Suppressor macrophage treated with lipopolysaccharide for 1 hour (primary cell): ENCODE measurements around the gene PAEP.

ENCODE experiments used
- DNase-seq, 3 donors: peaks; one replicate each; pipeline ENCODE4 v3.0.0-alpha.2; 2020 to 2022

The PAEP gene

DNA sequence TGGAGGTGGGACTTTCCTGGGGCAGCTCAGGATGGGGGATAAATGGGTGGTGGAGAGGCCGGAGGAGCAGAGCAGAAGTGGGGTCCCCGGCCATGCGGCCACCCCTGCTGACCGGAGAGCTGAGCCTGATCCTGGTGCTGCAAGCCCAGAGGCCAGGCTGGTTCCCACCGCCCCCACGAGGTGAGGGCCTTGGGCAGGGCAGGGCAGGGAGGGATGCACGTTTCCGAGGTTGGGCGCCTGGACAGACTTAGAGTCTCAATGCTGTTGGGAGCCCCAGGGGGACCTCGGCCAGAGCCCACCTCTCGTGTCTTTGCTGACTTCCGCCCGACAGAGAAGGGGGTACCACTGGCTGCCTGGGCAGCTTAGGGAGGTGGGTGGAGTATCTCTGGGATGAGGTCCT, 10.1 kb upstream of the PAEP start:
- no peak for DNase-seq

DNA sequence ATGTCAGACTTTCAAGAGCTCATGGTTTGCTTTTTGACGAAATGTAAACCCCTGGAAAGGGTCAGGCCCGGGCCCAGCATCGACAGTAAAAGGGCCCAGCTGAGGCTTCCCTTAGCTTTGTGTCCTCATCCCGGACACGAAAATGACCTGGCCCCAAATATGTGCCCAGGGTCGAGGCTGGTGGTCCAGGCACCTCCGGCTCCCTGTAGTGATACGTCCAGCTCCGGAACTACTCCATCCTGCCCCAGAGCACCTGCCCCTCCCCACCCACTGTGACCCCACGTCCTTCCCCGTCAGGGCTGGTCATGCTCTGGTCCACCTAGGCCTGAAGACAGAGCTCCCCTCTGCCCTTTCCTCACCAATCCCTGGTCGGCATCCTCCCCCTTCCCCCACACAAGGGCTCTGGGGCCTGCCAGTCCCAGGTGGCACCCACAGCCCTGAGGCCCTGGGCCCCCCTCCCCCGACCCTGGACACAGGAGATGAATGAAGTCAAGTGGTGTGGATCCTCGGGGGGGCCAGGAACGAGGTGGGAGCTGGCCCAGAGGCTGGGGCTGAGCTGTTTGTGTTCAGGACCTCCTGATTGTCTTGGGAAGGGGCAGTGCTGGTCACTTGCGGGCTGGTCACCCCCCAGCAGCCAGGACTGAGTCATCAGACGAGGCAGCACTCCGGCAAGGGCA, 9.4 kb upstream of the PAEP start:
- no peak for DNase-seq

DNA sequence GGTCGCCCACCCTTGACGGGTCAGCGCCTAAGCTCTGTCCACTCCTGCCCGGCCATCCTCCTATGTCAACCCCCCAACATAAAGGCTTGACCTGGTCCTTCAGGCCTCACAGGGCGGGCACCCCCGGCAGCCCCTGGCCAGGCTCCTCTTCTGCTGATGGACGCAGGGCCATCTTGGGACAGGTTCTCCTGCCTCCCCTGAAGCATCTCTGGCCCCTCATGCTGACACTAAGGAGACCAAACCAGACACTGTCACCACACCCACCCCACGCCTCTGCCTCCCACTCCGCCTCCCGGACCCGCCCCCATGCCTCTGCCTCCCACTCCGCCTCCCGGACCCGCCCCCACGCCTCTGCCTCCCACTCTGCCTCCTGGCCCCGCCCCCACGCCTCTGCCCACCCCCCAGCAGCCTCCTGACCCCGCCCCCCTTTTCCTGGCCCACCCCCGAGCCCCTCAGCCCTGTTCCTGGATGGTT, 8.8 kb upstream of the PAEP start:
- no peak for DNase-seq

DNA sequence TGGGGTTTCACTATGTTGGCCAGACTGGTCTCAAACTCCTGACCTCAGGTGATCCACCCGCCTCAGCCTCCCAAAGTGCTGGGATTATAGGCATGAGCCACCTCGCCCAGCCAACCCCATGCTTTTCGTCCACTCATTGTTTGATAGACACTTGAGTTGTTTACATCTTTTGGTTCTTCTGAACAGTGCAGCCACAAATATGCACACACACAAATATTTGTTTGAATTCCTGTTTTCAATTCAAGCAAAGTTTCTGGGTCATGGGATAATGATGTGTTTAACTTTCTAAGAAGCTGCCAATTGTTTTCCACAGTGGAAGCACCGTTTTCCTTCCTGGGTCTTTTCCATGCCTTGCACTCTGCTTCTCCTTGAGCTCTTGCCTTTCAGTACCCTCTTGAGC, 6.8 kb upstream of the PAEP start:
- no peak for DNase-seq

DNA sequence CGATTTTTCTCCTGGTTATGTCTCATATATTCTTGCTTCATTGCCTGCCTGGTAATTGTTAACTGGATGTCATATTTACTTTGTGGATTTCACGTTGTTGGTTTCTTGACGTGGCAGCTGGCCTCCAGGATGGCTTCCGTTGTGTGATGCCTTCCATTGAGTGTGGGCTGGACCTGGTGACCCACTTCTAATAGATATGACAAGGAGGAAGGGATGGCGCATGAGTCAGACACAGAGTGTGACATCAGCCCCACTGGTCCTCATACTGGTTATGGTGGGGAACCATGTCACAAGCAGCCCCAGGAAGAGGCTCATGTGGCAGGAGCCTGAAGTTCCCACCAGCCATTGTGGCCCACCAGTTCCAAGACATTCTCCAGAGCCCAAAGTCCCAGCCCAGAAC, 6.4 kb upstream of the PAEP start:
- DNase-seq = peak; percentile 20 to 30 (median 30)

DNA sequence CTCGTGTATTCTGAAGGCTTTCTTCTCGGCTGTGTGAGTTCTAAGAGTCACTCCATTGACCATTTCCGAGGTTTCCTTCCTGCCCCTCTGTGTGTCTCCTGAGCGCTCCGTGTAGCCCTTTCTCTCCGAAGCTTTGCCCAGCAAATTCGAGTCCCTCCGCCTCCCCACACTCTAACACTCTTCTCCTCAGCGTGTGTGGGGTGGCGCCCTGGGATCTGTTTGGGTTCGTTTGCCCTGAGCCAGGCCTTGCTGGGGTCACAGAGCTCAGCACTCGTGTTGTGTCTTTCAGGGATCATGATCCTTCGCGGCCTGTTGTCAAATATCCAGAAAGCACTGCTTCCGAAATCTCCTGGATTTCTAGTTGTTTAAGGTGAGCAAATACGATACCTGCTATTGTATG, 5.6 kb upstream of the PAEP start:
- DNase-seq = no peak

DNA sequence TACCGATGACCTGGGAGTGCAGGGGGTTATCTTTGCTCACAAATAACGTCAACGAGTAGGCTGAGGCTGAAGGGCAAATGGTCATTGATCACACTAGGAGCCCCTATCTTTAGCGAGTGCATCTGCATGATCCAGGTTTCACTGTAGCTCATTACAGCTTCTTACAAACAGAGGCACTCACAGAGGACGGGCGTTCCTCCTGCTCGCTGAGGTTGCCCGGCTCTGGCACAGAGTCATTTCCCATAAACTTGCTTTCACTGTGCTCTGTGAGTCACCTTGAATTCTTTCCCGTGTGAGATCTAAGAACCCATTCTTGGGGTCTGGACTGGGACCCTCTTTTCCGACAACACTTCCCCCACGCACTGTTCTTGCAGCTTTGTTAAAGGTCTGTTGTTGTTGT, 1.9 kb upstream of the PAEP start:
- no peak for DNase-seq

DNA sequence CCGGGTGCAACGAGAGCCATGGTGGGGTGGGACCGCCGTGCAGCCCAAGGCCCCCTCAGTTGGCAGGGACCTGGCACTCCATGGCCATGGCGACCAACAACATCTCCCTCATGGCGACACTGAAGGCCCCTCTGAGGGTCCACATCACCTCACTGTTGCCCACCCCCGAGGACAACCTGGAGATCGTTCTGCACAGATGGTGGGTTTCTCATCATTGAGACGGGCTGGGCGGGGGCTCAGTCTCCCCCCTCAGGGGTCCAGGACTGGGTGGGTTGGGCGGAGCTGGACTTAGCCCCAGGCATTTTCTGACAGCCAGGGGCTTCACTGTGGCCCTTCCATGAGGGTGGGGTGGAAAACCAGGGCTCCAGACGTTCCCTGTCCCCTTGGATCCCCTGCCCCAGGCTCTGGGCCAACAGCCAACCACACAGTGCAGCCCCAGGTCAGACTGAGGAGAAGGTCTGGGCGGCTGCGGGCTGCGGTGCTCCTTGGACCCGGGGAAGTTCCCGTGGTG, 734 bp downstream of the PAEP start:
- no peak for DNase-seq

DNA sequence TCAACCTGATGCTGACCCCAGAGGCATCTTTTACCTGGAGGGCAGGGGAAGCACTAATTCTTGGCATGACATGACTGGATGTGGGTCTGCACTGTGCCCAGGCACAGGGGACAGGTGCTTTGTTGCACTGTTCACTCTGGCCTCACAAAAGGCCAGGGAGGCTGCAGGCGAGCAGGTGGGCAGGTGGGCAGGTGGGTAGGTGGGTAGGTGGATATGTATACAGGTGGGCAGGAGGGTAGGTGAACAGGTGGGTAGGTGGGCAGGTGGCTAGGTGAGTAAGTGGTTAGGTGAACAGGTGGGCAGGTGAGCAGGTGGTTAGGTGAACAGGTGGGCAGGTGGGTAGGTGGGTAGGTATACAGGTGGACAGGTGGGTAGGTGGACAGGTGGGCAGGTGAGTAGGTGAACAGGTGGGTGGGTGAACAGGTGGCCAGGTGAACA, 1.5 kb downstream of the PAEP start:
- DNase-seq = no peak

DNA sequence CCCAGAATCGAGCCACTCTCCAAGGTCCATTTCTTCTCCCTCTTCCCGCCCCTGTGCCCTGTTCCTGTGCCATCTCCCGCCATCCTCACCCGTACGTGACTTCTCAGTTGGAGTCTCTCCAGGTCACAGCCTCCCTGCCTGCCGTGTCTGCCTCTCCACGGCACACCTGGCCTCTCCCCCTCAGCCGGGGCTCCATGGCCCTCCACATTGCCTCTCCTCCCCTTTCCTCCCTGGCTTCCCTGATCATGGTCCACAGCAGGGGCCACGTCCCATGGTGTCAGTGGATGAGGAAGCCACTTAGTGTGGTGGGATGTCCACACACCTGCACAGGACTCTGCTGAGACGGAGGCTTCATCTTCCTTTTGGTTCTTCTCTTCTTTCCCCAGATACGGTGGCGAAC, 2.3 kb downstream of the PAEP start:
- DNase-seq = no peak

DNA sequence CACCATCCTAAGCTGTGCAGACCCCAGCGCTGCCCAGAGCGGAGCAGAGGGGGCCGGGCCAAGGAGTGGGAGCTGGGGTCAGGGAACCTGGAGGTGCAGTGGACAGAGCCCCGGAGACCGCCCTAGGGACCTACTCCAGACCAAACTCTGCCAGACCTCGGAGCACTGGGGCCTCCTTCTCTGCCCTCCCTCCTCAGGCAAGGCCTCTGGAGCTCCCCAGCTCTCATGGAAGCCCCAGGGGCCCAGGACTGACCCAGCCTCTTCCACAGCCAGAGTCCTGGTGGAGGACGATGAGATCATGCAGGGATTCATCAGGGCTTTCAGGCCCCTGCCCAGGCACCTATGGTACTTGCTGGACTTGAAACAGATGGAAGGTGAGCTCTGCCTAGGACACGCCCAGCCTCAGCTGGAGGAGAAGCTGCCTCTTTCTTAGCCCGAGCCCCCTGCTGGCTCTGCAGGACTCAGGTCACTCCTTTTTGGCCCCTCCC, 3.6 kb downstream of the PAEP start:
- no peak for DNase-seq

DNA sequence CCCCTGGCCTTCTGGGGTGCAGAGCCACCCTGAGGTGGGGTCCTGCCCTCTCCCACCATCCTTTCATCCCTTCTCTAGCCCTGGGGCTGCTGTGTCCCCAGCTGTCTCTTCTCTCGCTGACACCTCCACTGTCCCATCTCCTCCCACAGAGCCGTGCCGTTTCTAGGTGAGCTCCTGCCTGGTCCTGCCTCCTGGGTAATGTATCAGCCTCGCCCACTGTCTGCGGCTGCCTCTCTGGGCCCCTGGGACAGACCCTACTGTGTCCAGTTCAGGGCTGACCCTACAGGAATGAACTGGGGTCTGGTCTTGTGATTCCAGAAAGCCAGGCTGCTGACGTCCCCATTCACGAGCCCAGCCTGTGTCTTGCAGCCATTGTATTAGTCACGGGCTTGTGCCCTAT, 4.1 kb downstream of the PAEP start:
- DNase-seq = no peak

DNA sequence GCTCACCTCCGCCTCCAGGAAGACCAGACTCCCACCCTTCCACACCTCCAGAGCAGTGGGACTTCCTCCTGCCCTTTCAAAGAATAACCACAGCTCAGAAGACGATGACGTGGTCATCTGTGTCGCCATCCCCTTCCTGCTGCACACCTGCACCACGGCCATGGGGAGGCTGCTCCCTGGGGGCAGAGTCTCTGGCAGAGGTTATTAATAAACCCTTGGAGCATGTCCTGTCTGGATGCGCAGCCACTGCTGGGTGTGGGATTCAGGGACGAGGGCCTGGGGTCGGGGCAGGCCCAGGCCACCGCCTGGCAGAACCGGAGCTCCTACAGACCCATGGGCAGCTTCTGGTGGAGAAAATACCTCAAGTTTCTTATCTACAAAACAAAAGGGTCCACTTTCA, 5.0 kb downstream of the PAEP start:
- no peak for DNase-seq

DNA sequence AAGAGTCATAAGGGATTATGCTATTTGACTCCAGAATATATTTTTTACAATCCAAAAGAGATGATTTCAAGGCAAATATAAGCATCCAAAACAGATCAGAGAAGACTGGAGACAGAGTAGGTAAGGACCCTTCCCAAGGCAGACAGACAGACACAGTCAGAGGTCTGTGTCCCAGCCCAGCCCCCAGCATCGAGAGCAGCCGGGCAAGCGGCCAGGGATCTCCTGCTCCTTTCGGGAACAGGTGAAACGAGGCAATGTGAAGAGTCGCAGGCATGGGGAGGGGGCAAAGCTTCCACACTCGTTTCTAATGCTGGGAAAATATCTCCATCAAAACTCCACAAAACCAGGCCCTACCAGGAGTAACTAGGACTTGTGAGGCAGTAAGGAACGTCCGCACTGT, 5.8 kb downstream of the PAEP start:
- DNase-seq = no peak

DNA sequence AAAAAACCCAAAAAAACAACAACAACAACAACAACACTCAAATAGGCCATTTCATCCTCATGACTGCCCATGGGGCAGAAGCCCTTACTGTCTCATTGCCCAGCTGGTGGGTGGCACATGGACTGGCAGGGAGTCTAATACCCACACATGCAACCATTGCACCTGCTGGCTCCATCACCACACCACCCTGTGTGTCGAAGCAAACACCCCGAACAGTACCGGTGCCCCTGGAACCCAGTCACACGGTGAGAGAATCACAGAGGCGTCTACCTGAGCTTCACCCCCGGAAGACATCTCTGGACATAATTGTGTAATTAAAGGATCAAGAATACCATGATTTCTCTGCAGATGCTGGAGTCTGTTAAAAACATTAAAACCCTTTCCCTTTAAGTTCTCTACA, 6.5 kb downstream of the PAEP start:
- no peak for DNase-seq

DNA sequence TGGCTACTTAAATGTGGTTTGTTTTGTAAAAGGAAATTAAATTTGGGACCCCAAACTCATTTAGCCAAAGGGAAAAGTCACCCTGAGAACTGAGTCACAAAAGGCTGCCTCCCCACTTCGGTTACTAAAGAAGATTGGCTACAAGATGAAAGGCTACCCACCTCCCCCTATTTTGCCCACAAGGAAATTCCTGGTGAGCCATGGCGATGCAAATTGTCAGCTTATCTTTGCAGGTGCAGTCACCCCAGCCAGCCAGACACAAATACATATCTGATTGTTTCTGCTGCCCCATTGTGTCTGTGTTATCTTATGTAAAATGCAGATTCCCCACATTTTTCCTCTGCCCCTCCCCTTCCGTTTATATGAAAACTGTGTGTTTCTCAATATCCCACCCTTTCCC, 8.9 kb downstream of the PAEP start:
- DNase-seq = no peak

DNA sequence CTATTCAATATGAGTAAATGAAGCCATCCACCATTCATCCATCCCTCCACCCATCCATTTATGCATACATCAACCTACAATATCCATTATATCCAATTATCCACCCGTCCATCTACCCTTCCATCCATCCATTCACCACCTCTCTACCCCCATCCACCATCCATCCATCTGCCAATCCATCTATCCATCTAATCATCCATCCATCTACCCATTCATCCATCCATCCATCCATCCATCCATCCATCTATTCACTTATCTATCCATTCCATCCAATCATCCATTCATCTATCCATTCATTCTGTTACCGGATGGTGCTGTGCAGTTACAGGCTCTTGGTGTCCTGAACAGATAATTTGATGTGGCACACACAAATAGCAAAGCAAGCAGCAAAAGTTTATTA, 10.7 kb downstream of the PAEP start:
- DNase-seq = no peak

DNA sequence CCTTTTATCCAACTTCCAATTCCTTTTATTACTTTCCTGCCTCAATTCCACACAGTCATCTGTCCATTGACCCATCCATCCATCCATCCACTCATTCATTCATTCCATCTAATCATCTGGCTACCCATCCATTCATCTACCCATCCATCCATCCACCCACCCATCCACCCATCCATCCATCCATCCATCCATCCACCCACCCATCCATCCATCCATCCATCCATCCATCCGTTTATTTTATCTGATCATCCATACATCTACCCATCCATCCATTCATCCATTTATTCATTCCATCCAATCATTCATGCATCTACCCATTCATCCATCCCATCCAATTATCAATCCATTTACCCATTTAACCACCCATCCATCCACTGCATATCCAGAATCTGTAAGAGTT, 11.6 kb downstream of the PAEP start:
- no peak for DNase-seq

DNA sequence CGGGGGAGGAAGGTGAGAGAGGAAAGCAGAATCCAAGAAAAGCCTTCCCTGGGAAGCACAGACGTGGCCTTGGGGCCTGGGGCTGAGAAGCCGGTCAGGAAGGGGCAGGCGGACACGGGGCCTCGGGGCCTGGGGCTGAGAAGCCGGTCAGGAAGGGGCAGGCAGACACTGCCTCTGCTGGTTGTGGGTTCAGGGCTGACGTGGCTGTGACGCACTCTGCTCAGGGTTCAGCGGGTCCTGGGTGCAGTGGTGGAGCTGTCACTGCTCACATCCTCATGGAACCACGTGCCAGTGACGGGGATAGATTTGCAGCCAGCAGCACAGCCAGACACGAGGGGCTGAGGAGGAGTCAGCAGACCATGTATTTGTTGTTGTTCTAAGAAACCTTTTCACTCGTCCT, 12.8 kb downstream of the PAEP start:
- DNase-seq = no peak

DNA sequence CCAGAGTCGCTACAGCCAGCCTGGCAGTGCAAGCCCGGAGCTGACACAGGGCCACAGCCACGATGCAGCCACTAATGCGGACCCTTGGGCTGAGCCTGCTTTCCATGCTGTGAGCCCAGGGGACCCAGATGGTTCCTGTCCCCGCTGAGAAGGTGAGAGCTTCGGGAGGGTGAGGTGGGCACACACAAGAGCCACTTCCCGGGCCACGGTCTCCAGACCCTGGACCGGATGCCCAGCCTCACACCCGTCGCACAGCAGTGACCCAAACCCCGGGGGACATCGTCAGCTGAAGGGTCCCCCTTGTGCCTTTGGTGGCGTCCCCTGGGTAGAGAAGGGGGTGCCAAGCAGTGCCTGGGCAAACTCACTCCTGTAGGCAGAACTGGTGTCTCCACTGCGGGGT, 13.4 kb downstream of the PAEP start:
- no peak for DNase-seq

DNA sequence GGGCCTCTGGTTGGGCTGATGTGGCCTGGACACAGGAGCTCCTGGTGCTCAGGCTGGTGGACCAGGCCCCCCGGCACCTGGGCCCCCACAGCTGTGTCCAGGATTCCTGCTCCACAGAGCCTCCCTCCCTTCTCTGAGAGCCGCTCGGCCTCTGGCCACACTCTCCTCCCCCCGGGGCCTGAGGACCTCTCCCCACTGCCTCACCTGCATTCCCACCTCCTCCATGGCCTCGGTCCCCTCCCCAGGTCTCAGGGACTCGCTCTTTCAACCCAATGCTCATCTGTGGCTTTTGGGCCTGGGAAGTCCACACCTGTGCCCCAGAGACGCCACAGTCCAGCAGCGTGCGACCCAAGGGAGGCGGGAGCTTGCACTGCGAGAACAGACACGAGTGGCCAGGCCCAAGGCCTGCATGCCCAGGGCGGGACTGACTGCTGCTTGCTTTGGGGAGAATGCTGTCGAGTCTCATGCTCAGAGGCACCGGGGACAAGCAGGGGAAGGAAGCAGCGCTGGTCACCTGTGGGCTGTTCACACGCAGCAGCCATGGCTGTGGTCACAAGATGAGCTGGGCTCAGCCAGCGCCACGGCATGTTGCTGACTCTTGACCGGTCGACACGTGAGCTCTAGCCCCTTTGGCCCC, 14.6 kb downstream of the PAEP start:
- DNase-seq = no peak

DNA sequence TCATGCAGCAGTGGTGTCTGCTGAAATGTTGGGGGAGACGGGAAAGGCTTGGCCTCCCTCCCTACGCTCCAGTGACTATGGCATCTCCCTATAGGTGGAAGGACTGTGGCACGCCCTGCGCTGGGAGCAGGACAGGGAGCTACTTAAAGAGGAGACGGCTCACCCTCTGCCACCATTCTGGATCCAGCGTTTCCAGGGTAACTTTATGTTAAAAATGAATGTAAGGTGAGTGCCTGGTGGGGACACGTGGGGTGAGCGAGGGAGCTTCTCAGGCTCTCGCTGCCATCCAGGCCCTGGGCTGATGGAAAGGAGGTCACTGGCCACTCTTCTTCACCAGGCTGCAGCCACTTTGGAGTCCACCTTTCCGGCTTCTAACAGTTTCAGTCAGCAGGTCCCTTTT, 15.7 kb downstream of the PAEP start:
- DNase-seq = no peak

DNA sequence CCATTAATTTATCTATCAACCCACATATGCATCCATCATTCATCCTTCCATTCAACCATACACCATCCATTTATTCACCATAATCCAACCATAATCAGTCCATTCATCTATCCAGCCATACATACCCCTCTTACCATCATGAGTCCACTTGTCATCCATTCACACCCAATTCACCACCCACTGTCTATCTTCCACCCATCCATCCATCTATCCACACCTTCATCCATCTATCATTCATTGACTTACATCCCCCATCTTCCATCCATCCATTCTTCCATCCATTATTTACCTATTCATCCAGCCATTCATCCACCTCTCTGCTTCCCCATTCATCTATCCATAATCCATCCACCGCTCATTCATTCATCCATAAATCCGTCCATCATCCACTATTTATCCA, 17.8 kb downstream of the PAEP start:
- no peak for DNase-seq

DNA sequence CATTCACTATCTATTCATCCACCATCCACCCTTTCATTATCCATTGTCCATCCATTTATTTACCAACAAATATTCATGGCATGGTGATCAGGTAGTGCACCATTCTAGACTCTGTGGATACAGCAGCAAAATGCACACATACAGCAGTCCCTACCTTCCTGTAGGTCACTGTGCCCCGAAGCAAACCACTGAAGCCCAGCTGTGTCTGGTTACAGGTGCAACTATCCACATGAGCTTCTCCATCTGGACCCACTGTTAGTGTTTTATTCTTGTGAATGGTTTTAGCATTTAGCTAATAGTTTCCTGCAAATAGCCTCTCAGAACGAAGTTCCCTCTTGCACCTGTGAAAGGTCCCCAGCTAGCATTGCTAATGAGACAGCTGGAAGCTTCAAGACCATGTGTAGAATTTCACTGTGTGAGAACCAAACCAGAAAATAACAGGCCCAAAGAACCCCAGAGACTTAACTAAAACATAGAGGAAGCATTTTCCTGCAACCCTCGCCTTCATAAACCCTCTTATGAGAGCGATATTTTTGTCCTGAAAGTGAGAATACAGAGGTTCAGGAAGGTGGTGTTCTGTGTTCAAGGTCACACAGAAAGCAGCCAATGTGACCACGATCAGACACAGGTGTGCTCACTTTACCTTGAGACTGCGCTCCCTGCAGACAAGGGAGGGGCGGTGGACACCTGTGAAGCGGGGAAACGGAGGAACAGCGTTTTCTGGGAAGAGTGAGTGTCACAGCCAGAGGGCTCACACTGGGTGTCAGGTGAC, 18.5 kb downstream of the PAEP start:
- DNase-seq = peak in 1 of 3 donors; percentile 8
